BLaER1 (cell line): ENCODE measurements around the gene FGD5.
A peak's percentile ranks its signal among the peaks of the same experiment; 100 is the strongest.

ENCODE experiments used
- H3K27ac ChIP-seq: shearing (Covaris generic); formaldehyde crosslinking; 2 replicates; pipeline ENCODE4 v1.8.1; 2022
- H3K27me3 ChIP-seq: shearing (Covaris generic); formaldehyde crosslinking; 2 replicates; pipeline ENCODE4 v1.8.1; 2022
- H3K36me3 ChIP-seq: shearing (Covaris generic); formaldehyde crosslinking; 2 replicates; pipeline ENCODE4 v1.8.1; 2022
- H3K4me1 ChIP-seq: shearing (Covaris generic); formaldehyde crosslinking; 2 replicates; pipeline ENCODE4 v1.8.1; 2022
- H3K4me2 ChIP-seq: shearing (Covaris generic); formaldehyde crosslinking; 2 replicates; pipeline ENCODE4 v1.8.1; 2022
- H3K4me3 ChIP-seq: shearing (Covaris generic); formaldehyde crosslinking; 2 replicates; pipeline ENCODE4 v1.8.1; 2022
- H3K9ac ChIP-seq: shearing (Covaris generic); formaldehyde crosslinking; 2 replicates; pipeline ENCODE4 v1.8.1; 2022
- H3K9me3 ChIP-seq: shearing (Covaris generic); formaldehyde crosslinking; 2 replicates; pipeline ENCODE4 v1.8.1; 2022
- H4K20me1 ChIP-seq: shearing (Covaris generic); formaldehyde crosslinking; 2 replicates; pipeline ENCODE4 v1.8.1; 2022
- Cebpa-rat ChIP-seq: shearing (Covaris generic); IDR thresholded peaks from 2 replicates; pipeline ENCODE4 v1.8.1; 2022

Gene FGD5

DNA sequence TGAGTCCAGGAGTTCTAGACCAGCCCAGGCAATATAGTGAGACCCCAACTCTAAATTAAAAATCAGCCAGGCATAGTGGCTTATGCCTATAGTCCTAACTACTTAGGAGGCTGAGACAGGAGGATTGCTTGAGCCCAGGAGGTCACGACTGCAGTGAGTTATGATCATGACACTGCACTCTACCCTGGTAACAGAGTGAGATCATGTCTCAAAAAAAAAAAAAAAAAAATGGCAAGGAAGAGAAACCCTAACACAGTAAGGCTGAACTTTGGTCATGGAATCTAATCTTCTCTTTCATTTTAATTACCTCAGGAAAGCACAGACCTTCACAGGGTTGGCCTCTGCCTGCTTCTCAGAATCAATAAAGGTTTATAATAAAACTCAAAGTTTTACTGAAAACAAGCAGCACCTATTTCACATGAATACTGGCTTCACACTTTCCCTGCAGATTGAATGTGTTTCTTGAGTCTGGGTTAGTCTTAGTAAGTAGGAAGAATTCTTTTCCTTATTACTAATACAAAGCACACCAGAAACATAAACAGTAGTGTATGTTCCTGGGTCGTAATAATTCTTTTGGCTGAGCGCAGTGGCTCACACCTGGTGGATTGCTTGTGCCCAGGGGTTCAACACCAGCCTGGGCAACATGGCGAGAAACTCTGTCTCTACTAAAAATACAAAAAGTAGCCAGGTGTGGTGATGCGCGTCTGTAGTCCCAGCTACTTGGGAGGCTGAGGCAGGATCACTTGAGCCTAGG is 117.0 kb downstream of the FGD5 start:
- Histone ChIP-seq H3K9ac (no peak overlapping the region), H3K4me3 (no peak overlapping the region), H3K27ac (no peak overlapping the region), H4K20me1 (no peaks in the 10 kb centered on the region), H3K36me3 (no peaks in the 10 kb centered on the region), H3K27me3 (no peaks in the 10 kb centered on the region), H3K9me3 (no peaks in the 10 kb centered on the region), H3K4me1 (no peaks in the 10 kb centered on the region), H3K4me2 (no peak overlapping the region)
- no peak for TF ChIP-seq Cebpa-rat

DNA sequence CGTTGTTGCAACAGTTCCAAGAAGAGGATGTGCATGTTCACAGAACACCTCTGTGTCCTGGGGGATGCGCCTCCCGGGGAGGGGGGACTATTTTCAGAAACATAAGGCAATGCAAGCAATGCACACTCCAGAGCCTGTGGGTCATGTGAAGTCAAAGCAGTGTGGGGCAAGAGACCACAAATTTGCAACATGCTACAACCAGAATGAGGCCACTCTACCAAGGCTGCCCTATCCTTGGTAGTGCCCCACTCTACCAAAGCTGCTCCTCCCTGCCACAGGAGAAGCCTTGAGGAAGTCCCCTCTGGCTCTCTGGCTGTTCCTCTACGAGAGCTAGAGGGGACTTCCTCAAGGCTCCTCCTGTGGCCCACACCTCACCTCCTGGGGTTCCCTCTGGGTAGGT is 120.2 kb downstream of the FGD5 start:
- H3K27me3 ChIP-seq = no peaks in the 10 kb centered on the region
- H3K27ac ChIP-seq = no peak overlapping the region
- H3K4me1 ChIP-seq = no peaks in the 10 kb centered on the region
- no peak overlapping the region for H3K9ac ChIP-seq
- H3K4me3 ChIP-seq = no peak overlapping the region
- peaks cover 27% of the 10 kb centered on the region for H4K20me1 ChIP-seq
- no peak for TF ChIP-seq Cebpa-rat
- no peak overlapping the region for H3K4me2 ChIP-seq
- H3K36me3 ChIP-seq = peaks cover 16% of the 10 kb centered on the region
- no peaks in the 10 kb centered on the region for H3K9me3 ChIP-seq

DNA sequence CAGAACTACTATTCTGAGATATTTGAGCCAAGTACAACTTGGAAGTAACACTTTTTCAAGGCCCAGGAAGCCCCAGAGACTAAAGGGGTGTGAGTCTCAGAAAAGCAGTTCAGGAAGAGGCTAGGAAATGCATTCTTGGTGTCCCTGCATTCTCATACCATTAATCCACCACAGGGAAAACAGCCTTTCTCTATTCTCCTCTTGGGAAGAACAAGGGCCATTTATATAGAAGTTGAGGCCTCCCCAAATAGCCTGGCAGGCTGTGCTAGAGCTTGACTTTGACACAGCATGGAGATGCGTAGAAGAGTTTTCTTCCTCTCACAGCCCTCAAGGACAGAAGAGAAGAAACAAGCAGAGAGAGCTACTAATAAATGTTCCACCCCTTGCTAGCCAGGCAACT is 123.1 kb downstream of the FGD5 start:
- Histone ChIP-seq H3K4me2 (no peak overlapping the region), H3K36me3 (peaks cover 35% of the 10 kb centered on the region), H3K4me1 (peaks cover 13% of the 10 kb centered on the region), H3K9ac (no peak overlapping the region), H3K4me3 (no peak overlapping the region), H3K27ac (no peak overlapping the region), H3K27me3 (no peaks in the 10 kb centered on the region), H4K20me1 (peaks cover 55% of the 10 kb centered on the region), H3K9me3 (no peaks in the 10 kb centered on the region)
- TF ChIP-seq Cebpa-rat = no peak

DNA sequence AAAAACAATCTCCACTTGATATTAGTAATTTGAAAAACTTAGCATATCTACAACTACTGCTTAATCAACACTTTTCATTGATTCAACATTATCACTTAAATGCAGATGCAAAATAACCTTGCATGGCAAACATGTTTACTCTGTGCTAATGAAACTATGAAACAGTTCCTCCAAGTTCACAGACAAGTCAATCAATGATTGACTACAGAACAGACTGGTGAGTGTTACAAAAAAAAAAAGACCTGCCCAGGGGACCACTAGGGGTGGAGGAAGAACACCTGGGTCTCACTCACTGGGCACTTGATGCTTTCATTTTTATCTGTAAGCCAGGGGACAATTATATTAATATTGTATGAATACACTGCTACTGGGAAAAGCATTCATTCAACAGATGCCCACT is 124.3 kb downstream of the FGD5 start:
- no peak for TF ChIP-seq Cebpa-rat
- Histone ChIP-seq H3K4me2 (no peak overlapping the region), H3K36me3 (peaks cover 35% of the 10 kb centered on the region), H3K4me3 (no peak overlapping the region), H4K20me1 (peaks cover 55% of the 10 kb centered on the region), H3K9me3 (no peaks in the 10 kb centered on the region), H3K9ac (no peak overlapping the region; the same call in 1 of the 2 replicates), H3K27ac (no peak overlapping the region), H3K27me3 (no peaks in the 10 kb centered on the region), H3K4me1 (peaks cover 13% of the 10 kb centered on the region)

DNA sequence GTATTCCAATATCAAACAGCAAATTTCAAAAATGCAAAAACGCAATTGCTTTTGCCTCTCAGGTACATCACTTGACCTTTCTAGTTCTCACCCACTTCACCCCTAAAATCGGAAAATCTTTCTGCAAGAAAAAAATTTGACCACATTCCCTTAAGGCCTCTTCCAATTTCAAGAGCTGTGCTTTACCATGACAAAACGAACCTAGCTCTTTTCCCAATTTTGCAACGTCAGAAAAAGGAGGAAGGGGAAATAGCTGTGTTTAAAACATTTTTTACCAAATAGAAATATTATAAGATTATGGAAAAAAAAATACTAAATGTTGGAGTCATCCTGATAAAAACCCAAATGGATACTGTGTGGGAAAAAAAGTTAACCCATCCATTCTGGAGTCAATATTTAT is 127.5 kb downstream of the FGD5 start:
- peak overlapping the region; percentile 83 for H3K4me3 ChIP-seq
- H3K27ac ChIP-seq = peak overlapping the region; percentile 97; the same call in 1 of the 2 replicates
- H3K4me2 ChIP-seq = peak overlapping the region; percentile 85
- H3K4me1 ChIP-seq = peaks cover 32% of the 10 kb centered on the region
- no peak for TF ChIP-seq Cebpa-rat
- H3K27me3 ChIP-seq = no peaks in the 10 kb centered on the region
- peaks cover 74% of the 10 kb centered on the region for H4K20me1 ChIP-seq
- no peaks in the 10 kb centered on the region for H3K9me3 ChIP-seq
- peak overlapping the region; percentile 94 for H3K9ac ChIP-seq
- peaks cover 45% of the 10 kb centered on the region for H3K36me3 ChIP-seq

DNA sequence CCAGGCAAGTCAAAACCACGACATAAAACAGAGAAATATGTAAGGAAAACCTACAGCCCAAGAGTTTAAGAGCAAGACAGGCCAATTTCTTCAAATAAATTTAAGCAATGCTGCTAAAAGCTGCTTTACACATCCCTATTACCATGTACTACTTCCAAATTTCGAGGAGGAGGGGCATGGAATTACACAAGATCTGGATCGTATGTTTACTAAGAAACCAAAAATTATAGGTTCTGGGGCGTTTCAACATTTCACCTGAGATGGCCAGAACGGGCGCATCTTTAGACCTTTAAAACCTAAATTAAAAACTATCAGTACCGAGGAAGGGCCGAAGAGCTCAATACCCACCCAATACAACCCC is 128.0 kb downstream of the FGD5 start:
- peaks cover 74% of the 10 kb centered on the region for H4K20me1 ChIP-seq
- H3K9me3 ChIP-seq = no peaks in the 10 kb centered on the region
- no peaks in the 10 kb centered on the region for H3K27me3 ChIP-seq
- peaks cover 46% of the 10 kb centered on the region for H3K36me3 ChIP-seq
- H3K4me3 ChIP-seq = peak overlapping the region; percentile 83
- no peak for TF ChIP-seq Cebpa-rat
- H3K27ac ChIP-seq = peak overlapping the region; percentile 97
- H3K4me2 ChIP-seq = peak overlapping the region; percentile 85
- H3K4me1 ChIP-seq = peaks cover 32% of the 10 kb centered on the region
- H3K9ac ChIP-seq = peak overlapping the region; percentile 94

DNA sequence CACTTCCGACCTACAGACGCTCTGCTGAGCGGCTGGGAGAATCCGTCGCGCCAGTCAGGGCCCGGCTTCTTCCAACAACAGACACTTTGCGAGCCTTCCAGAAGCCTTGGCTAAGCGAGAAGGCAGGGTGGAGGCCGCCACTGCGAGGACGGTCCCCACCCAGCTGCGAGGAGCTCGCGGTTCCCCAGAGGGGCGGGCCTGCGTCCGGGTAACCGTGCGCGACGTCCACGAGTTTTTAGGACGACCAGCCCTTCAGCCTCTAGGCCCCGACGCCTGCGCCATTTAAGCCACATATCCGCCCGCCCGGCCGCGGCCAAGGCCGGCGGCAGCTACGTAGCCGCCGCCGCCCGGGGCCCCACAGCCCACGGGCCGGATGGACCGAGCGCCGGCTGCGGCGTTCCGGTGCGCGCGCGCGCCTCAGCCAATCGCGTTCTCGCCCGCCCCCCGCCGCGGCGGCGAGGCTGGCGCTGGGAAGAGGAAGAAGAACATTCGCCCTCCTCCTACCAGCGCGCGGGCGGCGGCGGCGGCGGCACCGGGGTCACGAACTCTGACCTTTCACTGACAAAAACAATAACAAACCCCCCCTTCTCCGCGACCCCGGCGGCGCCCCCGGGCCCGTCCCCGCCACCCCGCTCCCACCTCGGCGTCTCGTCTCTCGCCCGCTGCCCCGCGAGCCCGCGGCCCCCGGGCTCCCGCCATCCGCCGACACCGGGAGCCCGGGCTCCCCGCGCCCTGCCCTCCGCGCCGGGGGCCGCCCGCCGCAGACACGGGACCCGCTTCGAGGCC is 128.5 kb downstream of the FGD5 start, which contains the start of gene NR2C2:
Gene NR2C2, plus strand, starts transcription at position 484 of the 786 bp plus-strand sequence. CDS start 56,332 bp downstream, outside the sequence.
- peaks cover 32% of the 10 kb centered on the region for H3K4me1 ChIP-seq
- H3K4me2 ChIP-seq = peak within 1 kb of the TSS; percentile 85
- TF ChIP-seq Cebpa-rat = no peak

DNA sequence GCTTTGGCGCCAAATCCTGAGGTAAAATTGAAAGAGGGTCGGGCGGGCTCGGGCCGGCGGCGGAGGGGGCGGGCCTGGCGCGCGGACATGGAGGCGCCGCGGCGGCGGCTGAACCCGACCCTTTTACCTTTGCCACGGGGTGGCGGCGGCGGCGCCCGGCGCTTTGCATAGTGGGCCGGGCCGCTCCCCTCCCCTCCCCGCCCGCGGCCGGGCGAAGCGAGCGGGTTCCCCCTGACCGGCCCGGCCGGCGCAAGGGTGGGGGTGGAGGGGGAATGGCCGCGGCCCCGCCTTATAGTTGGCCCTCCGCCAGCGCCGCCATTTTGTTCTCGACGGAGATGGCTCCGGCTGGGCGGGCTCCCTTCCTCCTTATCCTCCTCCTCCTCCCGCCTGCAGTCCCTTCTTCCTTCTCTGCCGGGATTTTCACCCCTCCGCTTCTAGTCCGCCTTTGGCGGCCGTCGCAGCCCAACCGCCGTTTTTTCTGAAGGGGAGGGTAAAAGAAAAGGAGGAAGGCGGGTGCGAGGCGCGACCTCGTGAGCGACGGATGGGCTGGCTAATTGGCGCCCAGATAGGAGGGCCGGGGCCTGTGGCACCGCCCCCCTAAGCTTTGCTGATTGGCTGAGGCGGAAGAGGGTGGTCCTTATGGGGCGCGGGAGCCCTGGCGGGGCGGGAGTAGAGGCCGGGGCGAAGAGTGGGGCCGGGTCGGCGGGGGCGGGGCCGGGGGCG is 129.3 kb downstream of the FGD5 start:
- H3K27me3 ChIP-seq = no peaks in the 10 kb centered on the region
- H3K4me1 ChIP-seq = peaks cover 32% of the 10 kb centered on the region
- H3K36me3 ChIP-seq = peaks cover 52% of the 10 kb centered on the region
- H4K20me1 ChIP-seq = peaks cover 74% of the 10 kb centered on the region
- peak overlapping the region; percentile 23; the same call in 1 of the 2 replicates for H3K4me2 ChIP-seq
- no peak for TF ChIP-seq Cebpa-rat
- peak overlapping the region; percentile 94 for H3K9ac ChIP-seq
- H3K9me3 ChIP-seq = no peaks in the 10 kb centered on the region
- peak overlapping the region; percentile 97 for H3K27ac ChIP-seq
- H3K4me3 ChIP-seq = peak overlapping the region; percentile 83

More for the DNA sequence above, 128.5 kb downstream of the FGD5 start, which contains the start of gene NR2C2:
- no peaks in the 10 kb centered on the region for H3K9me3 ChIP-seq
- peak within 1 kb of the TSS; percentile 94 for H3K9ac ChIP-seq
- peaks cover 50% of the 10 kb centered on the region for H3K36me3 ChIP-seq
- H3K27ac ChIP-seq = peak within 1 kb of the TSS; percentile 97
- H4K20me1 ChIP-seq = peaks cover 74% of the 10 kb centered on the region
- H3K4me3 ChIP-seq = peak within 1 kb of the TSS; percentile 83
- no peaks in the 10 kb centered on the region for H3K27me3 ChIP-seq

DNA sequence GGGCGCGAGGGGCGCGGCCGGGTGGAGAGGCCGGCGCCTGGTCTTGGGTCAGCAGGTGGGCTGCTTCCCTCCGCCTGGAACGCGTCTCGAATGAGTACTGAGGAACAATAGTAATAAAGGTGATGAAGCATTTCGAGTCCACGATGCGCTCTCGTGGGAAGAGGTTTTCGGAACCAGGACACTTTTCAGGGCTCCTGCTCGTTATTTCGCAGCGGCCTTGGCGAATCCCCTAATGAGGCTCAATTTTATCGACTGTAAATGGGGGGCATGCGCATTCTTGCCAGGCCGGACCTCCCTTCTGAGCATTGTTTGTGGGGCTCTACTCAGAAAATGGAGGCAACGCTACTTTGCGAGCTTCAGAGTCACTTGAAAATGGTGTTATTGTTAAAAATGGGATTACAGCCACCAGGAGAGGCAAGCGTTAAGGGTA is 129.9 kb downstream of the FGD5 start:
- Histone ChIP-seq H3K27me3 (no peaks in the 10 kb centered on the region), H3K4me3 (peak overlapping the region; percentile 83), H3K4me2 (peak overlapping the region; percentile 97), H3K36me3 (peaks cover 48% of the 10 kb centered on the region), H3K4me1 (peaks cover 32% of the 10 kb centered on the region), H4K20me1 (peaks cover 74% of the 10 kb centered on the region), H3K9ac (peak overlapping the region; percentile 78), H3K27ac (peak overlapping the region; percentile 66; the same call in 1 of the 2 replicates), H3K9me3 (no peaks in the 10 kb centered on the region)
- TF ChIP-seq Cebpa-rat = no peak
